Left lobe of liver (tissue), 2 donors: ENCODE data around the gene PRRX2. TPM values are rescaled to one million over a fixed set of nuclear protein-coding genes. Genes with fewer than 3 reads are reported as not detected.
"Not testable (repeated sequence)": the region's sequence is repeated elsewhere in the genome, so short reads cannot be mapped to it uniquely, and the experiment has no call there.

Experiments used
- ATAC-seq: fragments of 200-7000 bp; cut with Tn5 transposase; one replicate; pipeline ENCODE4 v1.9.1; 2020; ENCODE audit warnings: mild to moderate bottlenecking, moderate library complexity
- DNase-seq: peaks from one replicate; pipeline ENCODE4 v3.0.0-alpha.2; 2020; ENCODE audit warnings: low spot score
- total RNA-seq: library from RNA; stranded (reverse); gene quantifications from one replicate; pipeline ENCODE4 v1.2.1, GENCODE V29; 2021
- donor health status: DM: no; HTN: no; CAD: no; lungs with moderate emphysema.
- donor health status: DM: no; HTN: yes; CAD: no.

PRRX2 gene
- total RNA-seq, 1 donor from 2014 or later, result not detected

DNA sequence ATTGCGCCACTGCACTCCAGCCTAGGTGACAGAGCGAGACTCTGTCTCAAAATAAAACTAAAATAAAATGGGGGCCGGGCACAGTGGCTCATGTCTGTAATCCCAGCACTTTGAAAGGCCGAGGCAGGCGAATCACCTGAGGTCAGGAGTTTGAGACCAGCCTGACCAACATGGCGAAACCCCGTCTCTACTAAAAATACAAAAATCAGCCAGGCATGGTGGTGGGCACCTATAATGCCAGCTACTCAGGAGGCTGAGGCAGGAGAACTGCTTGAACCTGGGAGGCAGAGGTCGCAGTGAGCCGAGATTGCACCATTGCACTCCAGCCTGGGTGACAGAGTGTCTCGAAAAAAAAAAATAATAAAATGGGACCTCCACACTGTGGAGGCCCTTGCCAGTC lies 29.1 kb upstream of the PRRX2 start:
- not testable (repeated sequence) for ATAC-seq, DNase-seq

DNA sequence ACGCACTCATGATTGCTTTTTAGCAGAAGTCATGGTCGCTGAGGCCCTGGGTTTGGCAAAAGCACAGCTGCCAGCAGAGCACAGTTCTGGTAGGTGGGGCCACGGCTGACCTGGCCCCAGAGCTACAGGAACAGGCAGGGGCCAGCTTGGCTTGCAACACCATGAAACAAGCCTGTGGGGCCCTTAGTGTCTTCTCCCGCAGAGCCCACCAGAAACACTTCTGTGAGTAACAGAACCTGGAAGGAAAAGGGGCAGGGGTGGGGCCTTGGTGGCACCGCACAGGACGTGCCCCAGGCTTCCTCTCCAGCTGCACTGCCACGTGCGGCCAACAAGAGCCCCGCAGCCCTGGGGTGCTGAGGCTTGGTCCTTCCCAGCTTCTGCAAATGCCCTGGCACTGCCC lies 28.3 kb upstream of the PRRX2 start:
- ATAC-seq (no peak), DNase-seq (no peak)

DNA sequence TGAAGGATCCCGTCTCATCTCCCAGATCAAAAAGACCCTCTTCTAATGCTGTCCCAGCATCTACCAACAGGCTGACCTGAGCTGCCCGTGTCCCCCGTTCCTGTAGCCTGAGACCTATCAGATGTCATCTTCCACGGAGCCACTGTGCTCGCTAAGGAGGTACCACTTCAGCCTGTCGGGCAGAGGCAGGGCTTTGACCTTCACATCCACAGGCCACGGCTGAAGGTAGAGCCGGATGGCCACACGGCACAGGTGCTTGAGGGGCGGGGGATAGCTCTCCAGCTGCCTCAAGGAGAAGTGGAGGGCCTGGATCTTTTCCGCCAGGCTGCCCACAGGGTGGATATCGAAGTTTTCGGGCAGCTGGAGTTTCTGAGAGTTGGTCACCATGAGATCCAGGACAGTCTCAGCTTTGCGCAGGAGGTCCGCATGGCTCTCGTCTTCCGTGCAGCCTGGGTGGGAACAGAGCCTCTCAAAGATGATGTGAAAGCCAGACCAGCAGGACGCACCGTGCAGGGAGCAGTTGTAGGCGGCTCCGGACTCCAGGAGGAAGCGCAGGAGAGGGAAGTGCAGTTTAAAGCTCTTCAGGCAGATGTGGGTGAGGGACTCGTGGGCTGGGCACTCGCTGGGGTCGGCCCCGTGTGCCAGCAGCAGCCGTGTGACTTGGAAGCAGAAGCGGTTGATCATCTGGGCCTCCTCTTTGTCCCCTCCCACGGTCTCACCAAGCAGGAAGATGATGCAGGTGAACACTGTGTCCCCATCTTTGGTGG lies 27.6 kb upstream of the PRRX2 start:
- ATAC-seq, result no peak
- DNase-seq, result no peak

DNA sequence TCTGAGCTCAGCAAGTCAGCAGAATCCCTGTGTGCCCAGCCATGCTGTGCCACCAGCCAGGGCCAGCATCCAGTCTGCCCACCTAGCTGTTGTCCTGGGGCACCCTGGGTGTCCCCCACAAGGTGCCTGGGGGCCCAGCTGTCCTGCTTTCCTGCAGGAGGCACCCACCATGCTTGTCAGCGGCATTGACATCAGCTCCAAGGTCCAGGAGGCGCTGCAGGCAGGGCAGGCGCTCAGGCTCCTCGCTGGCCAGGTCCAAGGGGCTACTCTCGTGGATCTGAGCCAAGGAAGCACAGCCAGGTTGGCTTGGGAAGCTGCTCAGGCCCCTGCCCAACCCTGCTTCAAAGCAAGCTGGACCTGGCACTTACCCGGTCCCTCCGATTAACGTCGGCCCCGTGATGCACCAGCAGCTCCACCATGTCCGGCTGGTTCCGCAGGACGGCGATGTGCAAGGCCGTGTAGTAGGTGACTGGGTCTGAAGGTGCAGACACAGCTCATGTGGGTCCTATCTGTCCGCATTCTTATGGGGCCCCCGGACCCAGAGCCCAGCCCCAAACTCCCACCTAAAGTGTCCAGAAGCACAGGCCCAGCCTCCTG lies 26.3 kb upstream of the PRRX2 start:
- ATAC-seq, result no peak
- DNase-seq, result no peak

DNA sequence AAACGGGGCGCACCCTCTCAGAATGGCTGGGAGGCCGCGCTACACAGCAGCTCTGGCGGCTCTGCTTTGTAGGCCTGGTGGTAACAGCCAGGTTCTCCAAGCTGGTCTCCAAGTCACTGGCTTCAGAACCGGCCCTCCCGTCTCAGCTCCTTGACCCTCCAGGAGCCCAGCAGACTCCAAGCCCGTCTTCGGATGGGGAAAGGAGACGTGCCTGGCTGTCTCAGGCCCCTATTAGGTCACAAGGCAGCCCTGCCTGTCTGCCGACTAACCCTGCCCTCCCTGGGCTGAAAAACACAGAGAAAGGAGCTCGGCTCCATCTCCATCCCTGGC lies 25.7 kb upstream of the PRRX2 start:
- ATAC-seq (no peak), DNase-seq (no peak)

DNA sequence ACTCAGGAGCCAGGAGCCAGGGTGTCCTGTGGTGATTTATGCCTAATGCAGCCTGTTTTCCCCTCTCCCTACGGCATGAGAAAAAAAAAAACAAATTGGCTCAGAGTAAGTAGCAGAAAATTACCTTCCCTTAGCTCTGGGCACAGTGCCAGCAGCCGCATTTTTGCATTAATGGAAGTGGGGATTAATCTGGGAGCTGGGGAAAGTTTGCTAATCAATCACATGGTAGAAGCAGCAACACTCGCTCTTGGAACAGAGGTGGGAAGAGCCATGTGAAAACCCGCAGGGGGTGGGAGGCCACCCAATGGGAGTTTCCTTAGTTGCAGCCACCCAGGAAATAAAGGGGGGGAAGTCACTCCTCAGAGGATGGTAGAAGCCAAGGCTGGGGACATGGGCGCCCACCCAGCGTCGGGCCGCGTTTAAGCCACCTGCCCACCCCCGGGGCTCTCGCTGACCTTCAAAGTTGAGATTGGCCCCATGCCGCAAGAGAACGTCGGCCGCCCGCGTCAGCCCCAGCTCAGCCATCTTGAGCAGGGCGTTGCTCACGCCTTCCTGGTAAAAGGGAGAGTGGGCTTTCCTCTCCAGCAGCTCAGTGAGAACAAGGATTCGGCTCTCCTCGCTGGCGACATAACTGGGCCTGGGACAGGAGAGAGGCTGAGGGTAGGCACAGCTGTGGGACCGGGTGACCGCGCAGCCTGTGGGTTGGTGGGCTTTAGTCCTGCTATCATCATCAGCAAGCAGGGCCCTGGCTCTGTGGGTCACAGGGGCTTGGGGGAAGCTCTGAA lies 25.2 kb upstream of the PRRX2 start:
- DNase-seq, result no peak
- ATAC-seq, result no peak

DNA sequence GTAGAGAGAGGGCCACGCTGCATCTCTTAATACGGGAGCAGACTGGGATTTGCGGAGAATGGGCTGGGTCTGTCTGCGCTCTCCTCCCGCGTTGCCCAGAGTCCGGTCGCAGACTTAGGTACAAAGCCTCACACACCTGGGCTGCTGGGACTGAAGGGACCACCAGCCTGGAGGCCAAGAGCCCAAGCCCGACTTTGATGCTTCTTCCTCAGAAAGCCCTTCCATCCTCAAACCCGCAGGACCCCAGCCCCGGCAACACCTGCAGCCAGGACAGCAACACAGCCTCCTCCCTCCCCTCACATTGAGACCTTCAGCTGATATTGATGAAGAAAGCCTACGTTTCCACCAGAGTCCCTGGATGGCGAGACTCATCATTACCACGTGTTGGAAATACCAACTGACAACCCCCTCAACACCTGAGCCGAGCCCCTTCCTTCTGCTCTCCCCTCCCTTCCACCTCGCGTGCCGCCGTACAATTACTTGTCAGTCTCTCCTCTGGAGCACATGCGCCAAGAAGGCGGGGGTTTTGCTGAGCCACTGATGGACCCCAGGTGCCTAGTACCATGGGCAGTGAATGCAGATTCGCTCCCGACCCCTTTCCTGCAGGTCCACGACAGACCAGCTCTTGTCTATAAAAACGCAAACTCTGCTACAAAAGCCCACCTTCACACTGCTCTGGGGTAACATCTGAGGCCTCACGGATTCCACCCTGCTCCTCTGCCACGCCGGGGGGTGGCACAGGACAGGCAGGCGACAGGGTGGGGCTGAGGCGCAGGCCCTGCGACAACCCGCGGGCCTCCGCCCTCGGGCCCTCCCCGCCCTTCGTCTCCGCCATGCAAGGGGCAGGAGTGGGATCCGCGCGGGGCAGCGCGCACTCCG lies 24.3 kb upstream of the PRRX2 start:
- no peak for DNase-seq
- no peak for ATAC-seq

DNA sequence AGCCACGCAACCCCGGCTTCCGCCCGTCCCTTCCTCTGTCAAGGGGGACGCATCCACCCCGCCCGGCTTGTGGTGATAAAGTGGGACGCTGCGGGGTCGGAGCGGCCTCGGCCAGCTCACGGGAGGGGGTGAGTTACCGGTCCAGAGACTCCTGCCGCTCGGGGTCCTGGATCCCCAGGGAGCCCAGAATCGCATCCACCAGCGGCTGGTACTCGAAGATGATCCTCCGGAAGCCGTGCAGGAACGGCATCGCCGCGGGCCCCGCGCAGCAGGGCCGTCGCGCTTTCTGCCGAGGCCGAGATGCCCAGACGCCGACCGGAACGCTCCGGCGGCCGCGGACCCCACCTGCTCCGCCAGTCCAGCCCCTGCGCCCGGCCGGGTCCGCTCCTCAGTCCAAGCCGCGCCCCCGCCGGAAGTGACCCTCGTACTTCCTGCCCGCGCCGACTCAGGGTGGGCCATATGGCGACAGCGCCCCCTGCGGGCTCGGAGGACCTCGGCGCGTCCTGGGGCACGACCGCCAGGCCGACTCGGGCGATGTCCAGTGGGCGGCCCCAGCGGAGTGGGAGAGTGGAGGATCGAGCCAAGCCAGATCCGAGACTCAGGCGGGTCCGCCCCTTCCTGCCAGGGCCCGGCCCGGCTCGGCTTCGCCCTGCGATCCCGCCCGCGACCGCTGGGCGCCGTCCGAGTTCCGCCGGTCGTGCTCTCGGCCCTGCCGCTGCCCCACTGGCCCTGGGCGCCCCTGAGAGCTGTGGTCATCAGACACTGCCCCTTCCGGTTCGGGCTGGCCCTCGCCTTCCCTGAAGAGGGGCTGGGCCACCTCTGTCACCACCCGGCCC lies 23.5 kb upstream of the PRRX2 start, which contains the start of gene ASB6:
TSS of gene ASB6 (minus strand) at position 402 of the 836 bp plus-strand sequence. CDS start at position 250, 152 bp downstream.
- ATAC-seq (peak; percentile 93), DNase-seq (peak; percentile 99)

DNA sequence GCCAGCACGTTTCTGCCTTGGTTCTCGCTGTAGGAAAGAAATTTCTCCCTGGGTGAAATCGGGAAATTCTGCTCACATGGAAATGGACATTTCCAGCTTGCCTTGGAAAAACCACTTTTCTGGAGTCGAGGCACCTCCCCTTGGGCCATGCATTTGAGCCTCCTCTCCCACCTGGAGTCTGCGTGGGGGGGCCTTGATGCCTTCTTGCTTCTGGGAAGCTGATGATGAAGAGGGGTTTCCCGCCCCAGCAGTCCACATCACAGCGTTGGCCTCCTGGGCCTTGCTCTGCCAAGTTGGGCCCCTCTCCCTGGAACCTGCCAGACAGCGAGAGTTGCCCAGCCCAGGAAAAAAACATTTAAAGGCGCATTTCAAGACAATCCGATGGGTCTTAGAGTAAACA lies 21.7 kb upstream of the PRRX2 start:
- ATAC-seq (no peak), DNase-seq (no peak)

DNA sequence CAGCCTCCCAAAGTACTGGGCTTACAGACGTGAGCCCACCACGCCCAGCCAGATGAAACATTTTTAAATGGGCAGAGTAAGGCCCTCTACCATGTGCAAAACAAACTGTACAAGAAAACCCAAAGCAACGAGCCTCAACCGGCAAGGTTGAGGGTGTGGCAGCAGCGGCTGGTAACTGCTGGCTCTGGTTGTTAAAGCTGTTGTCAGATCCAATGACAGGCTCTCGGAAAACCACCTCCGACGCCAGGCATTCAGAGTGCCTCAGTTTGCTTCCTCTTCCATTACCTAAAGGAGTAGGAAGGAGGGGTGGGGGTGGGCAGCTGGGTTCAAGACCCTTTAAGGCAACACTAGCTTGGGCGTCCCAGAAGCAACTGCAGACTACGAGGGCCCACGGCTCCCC lies 21.1 kb upstream of the PRRX2 start:
- DNase-seq, result no peak
- ATAC-seq, result no peak

DNA sequence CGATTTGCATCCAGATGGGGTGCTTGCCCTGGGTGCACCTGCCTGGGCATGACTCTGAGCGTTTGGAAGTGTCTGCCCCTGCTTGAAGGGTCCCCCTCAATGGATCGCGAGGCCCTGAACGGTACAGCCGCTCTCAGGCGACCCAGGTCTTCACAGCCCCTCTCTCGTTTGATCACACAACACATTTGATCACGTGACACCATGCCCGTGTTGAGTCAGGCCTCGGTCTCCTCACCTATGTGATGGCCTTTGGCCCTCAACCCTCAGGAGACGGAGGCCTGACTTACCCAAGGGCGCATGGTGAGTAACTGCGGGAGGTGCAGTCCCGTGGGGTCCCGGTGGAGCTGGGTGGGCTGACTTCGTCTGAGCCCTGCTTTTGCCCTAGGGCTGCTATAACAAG lies 20.5 kb upstream of the PRRX2 start:
- ATAC-seq (no peak), DNase-seq (no peak)

DNA sequence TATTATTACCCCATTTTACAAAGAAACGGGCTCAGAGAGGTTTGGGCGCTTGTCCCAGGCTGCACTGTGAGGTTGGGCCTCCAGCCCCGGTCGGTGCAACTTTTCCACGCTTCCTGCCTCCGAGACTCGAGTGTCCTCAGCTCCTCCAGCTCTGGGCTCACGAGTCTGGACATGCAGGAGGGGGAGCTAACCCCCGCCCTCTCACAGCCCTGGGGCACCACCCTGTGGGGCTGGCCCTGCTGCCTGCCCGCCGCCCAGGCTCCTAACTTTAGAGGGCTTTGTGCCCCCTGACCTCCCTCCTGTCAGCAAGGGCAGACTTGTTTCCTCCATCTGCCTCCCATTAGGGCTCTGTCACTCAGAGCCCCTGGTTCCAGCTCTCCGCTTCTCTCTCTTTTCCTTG lies 19.2 kb upstream of the PRRX2 start:
- DNase-seq, result no peak
- no peak for ATAC-seq

DNA sequence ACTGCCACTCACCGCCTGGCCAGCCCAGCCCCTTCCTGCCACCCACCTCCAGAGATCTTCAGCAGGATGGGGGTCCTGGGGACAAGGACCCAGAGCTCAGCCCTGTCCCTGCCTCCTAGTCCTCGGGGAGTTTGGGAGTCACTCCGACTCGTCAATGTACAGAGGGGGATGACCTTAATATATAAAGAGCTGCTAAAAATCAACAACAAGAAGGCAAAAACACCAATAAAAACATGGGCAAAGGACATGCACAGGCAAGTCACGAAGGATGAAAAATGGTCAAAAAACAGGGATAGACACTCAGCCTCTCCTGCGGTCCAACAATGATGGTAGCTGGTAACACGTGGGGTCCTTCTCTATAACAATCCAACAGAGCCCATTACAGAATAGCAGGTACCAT lies 18.8 kb upstream of the PRRX2 start:
- DNase-seq, result no peak
- no peak for ATAC-seq

DNA sequence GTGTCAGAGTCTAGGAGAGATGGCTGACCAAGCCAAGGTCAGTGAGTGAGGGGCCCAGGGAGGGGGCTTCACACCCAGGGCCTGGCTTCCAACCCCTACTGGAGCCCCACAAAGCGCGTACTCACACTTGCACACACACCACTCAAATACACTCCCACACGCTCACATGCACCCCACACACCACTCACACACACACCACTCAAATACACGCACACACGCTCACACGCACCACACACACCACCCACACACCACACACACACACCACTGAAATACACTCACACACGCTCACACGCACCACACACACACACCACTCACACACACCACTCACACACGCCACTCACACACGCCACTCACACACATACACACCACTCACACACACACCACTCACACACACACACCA lies 17.8 kb upstream of the PRRX2 start:
- no peak for ATAC-seq
- no peak for DNase-seq

DNA sequence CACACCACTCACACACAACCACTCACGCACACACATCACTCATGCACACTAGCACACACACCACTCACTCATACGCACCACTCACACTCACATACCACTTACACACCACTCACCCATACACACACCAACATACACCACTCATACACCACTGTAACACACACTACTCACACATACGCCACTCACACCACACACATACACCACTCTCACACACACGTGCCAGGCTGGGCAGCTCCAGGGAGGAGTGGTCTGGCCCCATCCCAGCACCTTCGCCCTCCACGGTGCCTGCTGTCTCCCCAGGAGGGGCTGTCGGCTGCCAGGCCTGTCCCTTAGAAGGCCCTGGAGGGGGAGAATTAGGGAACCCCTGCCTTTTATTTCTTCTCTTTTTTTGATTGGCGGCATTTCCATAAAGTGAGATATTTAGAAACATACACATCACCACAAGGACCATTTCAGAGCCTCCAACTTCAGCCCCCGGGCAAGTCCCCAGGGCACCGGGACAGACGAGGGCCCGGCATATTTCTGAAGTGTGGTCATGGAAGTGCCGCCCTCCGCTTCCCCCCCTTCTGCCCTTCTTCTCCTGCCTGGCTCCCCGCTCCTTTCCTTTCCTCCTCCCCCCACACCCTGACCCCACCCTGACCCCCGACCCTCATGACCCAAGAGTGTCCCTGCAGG lies 17.2 kb upstream of the PRRX2 start:
- no peak for ATAC-seq
- DNase-seq, result no peak

DNA sequence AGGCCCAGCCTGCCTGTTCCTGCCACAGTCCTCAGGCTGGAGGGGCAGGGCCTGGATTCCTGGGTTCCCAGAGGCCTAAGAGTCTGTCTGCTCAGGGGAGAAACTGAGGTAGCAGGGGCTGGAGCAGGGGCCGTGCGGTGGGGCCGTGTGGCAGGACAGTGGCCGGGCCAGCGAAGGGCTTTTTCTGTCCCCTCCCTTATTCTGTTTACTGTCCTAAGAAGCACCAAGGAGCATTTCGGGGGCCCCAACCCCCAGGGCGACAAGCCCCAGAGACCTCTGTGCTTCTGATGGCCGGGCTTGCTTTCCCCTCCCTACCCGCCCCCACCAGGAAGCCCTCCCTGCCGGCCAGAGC lies 16.7 kb upstream of the PRRX2 start:
- no peak for ATAC-seq
- no peak for DNase-seq

DNA sequence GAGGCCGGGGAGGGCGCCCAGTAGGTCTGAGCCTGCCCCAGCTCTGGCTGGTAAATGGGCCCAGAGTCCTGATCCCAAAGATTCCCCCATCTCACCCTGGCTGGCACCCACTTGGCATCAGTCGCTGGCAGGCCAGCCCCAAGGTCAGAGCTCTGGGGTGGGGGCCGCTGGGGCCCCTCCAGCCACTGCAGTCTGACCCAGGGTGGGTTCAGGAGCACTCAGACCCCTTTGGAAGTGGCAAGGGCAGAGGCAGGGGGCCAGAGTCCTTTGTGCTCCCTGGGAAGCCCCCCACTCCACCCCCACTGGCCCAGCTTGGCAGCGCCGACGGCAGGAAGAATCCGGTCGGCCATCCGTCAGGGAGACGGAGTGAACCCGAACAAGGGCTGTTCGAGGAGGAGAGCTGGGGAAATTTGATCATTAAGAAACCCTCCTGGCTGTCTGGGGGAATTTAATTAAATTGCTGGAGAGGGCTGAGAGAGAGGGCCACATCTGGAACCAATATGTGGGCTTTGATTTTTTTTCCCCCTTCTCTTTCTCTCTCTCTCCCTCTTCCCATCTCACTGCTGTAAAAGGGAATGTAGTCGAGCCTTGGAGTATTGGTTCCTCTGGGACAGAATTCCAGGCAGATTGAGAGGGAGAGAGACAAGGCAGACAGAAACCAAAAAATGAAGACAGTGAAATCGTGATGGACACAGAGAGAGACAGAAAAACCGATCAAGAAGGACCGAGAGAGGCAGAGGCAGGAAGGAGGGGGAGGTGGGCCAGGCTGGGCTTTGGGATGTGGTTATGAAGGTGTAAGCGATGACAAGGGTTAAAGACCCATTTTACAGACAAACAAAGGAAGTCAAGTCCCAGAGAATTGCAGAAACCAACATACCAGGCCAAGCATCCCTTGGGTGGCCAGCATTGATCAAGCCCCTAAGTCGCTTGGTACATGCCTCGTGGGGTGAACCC lies 15.4 kb upstream of the PRRX2 start:
- no peak for DNase-seq
- ATAC-seq, result no peak

DNA sequence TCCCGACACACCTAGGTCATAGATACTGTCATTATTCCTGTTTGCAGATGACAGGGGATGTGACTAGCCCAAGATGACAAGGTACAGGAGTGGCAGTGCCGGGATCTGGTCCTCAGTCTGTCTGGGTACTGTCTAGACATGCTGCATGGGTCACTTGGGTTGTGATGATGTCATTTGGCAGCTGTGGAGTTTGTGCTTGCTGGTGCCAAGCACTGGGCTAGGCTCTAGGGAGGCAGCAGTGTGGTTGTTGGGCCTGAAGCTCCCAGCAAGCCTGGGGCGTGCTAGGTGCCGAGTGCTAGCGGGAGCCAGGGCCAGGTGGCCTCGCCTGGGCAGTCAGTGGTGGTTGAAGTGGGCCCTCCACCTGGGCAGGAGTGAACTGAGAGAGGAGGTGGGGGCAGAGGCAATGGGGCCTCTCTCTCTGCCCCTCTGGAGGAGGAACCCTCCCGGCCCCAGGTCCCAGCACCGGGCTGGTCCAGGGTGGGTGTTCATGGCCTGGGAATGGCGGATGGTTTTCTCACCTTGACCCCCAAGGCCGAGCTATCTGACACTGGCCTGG lies 14.7 kb upstream of the PRRX2 start:
- DNase-seq, result no peak

More for the DNA sequence above, 14.7 kb upstream of the PRRX2 start:
- ATAC-seq, result no peak
